GM12864 (cell line): Measurements from ENCODE around the gene STING1.

Source experiments
- DNase-seq: peaks from one replicate; pipeline ENCODE4 v3.0.0-alpha.2; 2011; ENCODE audit warnings: low read depth
- H3K4me3 ChIP-seq: 2 replicates; pipeline ENCODE4 v1.5.1; 2011; ENCODE audit warnings: mild to moderate bottlenecking, low read depth, low read length, control low read depth
- CTCF ChIP-seq: IDR thresholded peaks from 2 replicates; pipeline ENCODE4 v1.5.1; 2011; ENCODE audit warnings: low read depth, mild to moderate bottlenecking, moderate library complexity, low read length, control low read depth, inconsistent platforms; ENCODE audit errors: missing control alignments

STING1 gene

DNA sequence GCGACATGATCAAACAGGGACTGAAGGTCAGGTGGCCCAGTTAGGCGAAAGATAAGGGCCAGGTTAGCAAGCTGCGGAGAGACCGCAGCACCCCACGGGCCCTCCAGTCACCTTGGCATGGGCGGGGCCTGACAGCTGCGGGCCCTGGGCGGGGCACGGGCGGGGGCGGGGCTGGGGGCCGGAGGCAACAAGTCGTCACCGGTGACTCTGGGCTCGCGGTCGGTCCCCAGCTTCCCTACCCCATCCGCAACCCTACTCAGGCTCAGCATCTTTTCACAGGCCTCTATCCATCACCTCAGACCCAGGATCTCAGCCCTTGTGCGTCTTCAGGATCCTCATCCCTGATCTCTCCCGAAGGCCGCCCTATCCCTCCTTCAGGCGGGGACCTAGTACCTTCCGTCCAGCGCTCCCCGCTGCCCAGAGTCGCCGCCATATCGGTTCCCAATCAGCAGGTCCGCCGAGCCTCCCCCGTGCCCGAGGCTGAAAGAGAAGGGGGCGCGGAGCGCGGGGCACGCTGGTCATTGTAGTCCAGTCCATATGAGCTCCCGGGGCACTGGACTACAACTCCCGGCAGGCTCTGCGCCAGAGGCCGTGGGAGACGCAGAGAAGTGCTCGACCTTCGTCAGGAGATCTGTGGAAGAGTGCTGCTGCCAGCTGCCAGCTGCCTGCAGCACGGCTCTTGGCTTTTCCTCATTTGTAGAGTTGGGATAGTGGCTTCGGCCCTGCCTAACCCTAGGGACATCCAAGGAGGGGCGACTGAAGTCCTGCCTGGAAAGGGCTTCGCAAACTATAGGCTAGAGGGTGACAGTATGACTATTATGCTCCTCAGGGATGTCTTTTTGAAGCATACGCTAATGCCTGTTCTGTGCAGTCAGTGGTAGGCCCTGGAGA lies 43.3 kb downstream of the STING1 start, which contains the start of gene DNAJC18:
DNAJC18 (minus strand) TSS at position 513 of the 891 bp plus-strand sequence; CDS start at position 433, 80 bp downstream.
- peak within 1 kb of the TSS; percentile 73 for H3K4me3 ChIP-seq
- no peak for TF ChIP-seq CTCF
- peak; percentile 62 for DNase-seq

GRCh38 chr5:139438707-139439012 lies 43.9 kb downstream of the STING1 start:
- no peak for DNase-seq
- H3K4me3 ChIP-seq = peak overlapping the region; percentile 73
- no peak for TF ChIP-seq CTCF

GRCh38 chr5:139435676-139436075 lies 46.9 kb downstream of the STING1 start:
- no peak for DNase-seq
- H3K4me3 ChIP-seq = no peak overlapping the region
- no peak for TF ChIP-seq CTCF

- no peak for TF ChIP-seq CTCF
- DNase-seq = no peak
- no peak overlapping the region for H3K4me3 ChIP-seq
Measured at GRCh38 chr5:139431706-139432105, 50.9 kb downstream of the STING1 start.

GRCh38 chr5:139430015-139430414 lies 52.5 kb downstream of the STING1 start:
- no peak for DNase-seq
- no peak for TF ChIP-seq CTCF
- no peak overlapping the region for H3K4me3 ChIP-seq

- DNase-seq = no peak
- no peak overlapping the region for H3K4me3 ChIP-seq
- TF ChIP-seq CTCF = no peak
Measured at GRCh38 chr5:139426203-139426885, 56.2 kb downstream of the STING1 start.
